Hepatocyte (in vitro differentiated cells): ENCODE data around the gene AP3B2.

Experiments used
- CTCF ChIP-seq: fragments of 200-600 bp; sonication (generic); IDR thresholded peaks from 2 replicates; pipeline ENCODE4 v1.5.1; 2016; ENCODE audit warnings: antibody characterized with exemption, mild to moderate bottlenecking; ENCODE audit not compliant: poor library complexity
- EZH2phosphoT487 ChIP-seq: fragments of 200-600 bp; sonication (generic); IDR thresholded peaks from one replicate; pipeline ENCODE4 v1.6.1; 2018; ENCODE audit warnings: antibody characterized with exemption, mild to moderate bottlenecking, low read depth, moderate library complexity; ENCODE audit not compliant: unreplicated experiment, severe bottlenecking

- TF ChIP-seq CTCF (no peak), EZH2phosphoT487 (no peak)
These were observed 95.9 kb downstream of the AP3B2 start for GRCh38 chr15:82613747-82614146.
